Right renal cortex interstitium (tissue), 3 donors: ENCODE results near the gene DEFB131B. TPM values are rescaled to one million over a fixed set of nuclear protein-coding genes. Genes with fewer than 3 reads are reported as not detected.
"Not testable (repeated sequence)": the region's sequence is repeated elsewhere in the genome, so short reads cannot be mapped to it uniquely, and the experiment has no call there.

Experiments used
- DNase-seq, 3 donors: peaks; one replicate each; pipeline ENCODE4 v3.0.0-alpha.2; 2013; ENCODE audit warnings: low read depth in 3 of 3, low spot score in 2 of 3
- polyA plus RNA-seq, 3 donors: library from polyadenylated mRNA; unstranded; fragments of 120-200 nt; gene quantifications; one replicate each; pipeline ENCODE4 v1.2.1, GENCODE V29; 2013; ENCODE audit not compliant: insufficient read length in 3 of 3

The DEFB131B gene
- polyA plus RNA-seq, 3 donors = 1.1 TPM; not detected in 2

DNA sequence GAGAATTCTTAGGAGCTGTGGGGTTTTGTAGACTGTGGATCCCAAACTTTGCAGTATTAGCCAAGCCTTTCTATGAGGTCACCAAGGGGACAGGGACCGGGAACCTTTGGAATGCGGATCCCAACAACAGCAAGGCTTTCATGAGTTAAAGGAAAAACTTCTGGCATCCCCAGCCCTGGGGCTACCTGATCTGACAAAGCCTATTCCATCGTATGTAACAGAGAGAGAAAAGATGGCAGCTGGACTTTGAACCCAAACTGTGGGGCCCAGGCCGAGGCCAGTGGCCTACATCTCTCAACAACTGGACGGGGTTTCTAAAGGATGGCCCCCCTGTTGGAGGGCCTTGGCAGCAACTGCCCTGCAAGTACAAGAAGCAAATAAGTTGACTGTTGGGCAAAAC is 32.5 kb downstream of the DEFB131B start:
- DNase-seq = not testable (repeated sequence)

DNA sequence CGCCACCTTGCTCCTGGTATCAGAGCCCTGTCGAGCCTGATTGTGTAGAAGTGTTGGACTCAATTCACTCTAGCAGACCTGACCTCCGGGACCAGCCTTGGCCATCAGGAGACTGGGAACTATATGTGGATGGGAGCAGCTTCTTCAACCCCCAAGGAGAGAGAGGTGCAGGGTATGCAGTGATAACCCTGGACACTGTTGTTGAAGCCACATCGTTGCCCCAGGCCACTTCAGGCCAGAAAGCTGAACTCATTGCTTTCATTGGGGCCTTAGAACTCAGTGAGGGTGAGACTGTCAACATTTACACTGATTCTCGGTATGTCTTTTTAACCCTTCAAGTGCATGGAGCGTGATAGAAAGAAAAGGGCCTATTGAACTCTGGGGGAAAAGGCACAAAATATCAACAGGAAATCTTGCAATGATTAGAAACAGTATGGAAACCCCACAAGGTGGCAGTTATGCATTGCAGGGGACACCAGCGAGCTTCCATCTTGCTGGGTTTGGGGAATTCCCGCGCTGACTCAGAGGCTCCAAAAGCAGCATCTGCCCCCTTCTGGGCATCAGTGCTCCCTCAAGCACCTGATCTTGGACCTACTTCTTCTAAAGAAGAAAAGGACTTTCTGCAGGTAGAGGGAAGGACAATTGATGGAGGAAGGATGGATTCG is 33.2 kb downstream of the DEFB131B start:
- not testable (repeated sequence) for DNase-seq

DNA sequence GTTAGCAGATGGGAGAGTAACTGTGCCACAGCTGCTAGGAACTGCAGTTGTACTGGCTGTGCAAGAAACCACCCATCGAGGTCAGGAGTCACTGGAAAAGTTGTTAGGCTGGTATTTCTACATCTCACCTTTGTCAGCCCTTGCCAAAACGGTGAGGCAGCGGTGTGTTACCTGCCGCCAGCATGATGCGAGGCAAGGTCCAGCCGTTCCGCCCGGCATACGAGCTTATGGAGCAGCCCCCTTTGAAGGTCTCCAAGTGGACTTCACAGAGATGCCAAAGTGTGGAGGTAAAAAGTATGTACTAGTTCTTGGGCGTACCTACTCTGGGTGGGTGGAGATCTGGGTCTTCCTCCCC is 33.7 kb downstream of the DEFB131B start:
- not testable (repeated sequence) for DNase-seq

DNA sequence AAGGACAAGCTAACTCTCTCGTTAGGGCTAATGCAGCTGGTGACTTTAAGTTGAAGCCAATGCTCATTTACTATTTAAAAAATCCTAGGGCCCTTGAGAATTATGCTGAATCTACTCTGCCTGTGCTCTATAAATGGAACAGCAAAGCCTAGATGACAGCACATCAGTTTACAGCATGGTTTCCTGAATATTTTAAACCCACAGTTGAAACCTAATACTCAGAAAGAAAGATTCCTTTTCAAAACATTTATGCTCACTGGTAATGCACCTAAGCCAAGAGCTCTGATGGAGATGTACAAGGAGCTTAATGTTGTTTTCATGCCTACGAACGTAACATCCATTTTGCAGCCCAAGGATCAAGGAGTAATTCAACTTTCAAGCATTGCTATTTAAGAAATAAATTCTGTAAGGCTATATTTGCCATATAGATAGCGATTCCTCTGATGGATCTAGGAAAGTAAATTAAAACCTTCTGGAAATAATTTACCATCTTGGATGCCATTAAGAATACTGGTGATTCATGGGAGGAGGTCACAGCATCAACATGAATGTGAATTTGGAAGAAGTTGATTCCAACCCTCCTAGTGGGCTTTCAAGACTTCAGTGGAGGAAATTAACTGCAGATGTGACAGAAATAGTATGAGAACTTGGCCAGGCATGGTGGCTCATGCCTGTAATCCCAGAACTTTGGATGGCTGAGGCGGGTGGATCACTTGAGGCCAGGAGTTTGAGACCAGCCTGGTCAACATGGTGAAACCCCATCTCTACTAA is 35.7 kb downstream of the DEFB131B start:
- no peak for DNase-seq

DNA sequence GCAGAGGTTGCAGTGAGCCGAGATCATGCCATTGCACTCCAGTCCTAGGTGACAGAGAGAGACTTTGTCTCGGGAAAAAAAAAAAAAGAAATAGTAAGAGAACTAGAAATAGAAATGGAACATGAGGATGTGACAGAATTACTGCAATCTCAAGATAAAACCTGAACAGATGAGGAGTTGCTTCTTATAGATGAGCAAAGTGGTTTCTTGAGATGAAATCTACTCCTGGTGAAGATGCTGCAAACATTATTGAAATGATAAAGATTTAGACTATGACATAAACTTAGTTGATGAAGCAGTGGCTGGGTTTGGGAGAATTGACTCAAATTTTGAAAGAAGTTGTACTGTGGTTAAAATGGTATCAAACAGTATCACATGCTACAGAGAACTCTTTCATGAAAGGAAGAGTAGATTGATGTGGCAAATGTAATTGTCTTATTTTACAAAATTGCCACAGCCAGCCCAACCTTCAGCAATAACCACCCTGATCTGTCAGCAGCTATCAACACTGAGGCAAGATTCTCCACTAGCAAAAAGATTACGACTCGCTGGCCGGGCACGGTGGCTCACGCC is 36.5 kb downstream of the DEFB131B start:
- DNase-seq = no peak

DNA sequence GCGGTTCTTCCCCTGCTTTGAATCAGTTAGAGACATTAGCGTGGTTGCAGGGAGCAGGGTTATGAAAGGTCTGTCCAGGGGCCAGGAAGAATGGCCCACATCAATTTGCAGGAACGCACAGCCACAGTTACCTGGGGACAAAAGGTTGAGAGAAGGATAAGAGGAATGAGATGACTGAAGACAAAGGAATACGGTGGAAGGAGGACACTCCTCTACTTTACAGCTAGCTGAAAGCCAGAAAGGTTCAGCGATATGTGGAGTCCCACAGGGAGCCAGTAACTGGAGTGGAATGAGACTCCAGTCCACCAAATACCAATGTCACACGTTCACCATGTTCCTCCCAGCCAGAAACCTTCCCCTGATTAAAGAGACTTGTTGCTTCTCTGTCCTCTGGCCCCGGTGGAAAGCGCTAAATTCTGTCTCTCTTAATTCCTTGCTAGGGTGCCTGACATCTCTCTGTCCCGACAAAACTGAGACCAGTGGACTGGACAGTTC is 39.4 kb downstream of the DEFB131B start:
- no peak for DNase-seq

DNA sequence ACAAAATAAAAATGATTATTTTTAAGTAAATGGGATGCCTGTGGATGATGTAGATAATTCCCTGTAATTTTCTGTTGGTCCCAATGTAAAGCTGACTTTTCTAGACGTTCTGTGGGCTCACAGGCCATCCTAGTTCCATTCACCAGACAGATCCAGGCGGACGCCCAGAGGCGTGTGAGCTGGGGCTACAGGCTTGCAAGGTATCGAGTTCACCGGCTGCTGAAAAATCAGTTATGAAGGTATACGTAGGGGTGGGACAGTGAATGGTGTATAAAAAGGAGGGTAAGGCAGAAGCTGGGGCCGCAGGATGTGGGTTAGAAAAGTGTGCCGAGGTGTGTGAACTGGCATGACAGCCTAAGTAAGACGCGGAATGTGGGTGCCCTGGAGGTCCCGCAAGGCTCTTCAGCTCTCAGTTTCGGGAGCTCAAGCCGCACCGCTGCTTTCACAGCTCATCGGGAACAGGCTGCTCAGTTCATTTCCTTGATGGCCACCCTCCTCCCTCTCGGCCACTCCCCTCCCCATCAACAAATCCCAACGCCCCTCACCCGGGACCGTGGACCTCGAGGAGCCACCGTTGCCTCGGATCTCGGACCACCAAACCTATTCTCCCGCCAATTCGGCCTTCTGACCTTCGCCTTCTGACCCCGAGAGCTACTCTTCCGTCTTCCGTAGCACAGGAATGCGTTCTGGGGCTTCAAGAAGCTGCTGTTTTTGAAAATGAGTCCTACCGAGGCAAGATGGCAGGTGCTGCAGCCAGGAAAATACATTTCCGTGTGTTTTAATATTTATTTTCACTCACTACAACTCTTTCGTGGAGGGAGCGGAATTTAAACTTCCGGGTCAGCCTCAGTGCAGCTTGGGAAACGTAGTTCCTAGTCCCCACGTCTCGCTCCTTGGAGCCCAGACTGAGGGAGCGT is 49.8 kb downstream of the DEFB131B start, which contains the start of gene XNDC1N:
TSS of gene XNDC1N (minus strand) at position 775 of the 917 bp plus-strand sequence. CDS start 5,241 bp downstream, outside the sequence.
- DNase-seq = peak in 1 of 3 donors; percentile 25

DNA sequence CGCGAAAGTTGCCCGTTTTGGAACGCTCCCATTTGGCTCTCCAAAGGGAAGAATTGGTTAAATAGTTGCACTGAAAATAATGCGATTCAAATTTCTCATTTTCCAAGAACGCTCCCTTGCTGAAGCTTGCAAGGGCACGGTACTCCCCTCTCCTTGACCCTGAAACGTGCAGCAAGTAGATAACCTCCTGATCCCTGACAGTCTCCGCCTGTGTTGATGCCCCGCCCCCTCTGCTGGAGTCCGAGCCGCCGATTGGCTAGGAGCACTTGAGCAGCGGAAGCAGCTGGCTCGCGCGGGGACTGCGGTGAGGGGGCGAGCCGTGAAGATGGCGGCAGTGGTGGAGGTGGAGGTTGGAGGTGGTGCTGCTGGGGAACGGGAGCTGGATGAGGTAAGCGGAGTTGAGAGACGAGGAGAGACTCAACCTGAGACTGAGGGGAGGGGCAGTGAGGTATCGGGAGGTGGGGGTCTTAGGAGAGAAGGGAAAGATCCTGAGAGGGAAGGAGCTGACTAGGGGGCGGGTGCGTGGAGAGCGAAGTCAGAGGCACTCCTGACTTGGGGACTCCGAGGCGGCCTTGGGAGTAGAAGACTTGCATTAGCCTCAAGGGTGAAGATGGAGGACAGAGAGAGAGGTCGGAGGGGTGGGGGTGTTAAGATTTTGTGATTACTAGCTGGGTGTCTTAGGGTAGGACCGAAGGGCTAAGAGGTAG is 50.6 kb downstream of the DEFB131B start, which contains the start of gene RNF121:
TSS of gene RNF121 (plus strand) at position 310 of the 707 bp plus-strand sequence. CDS start at position 326, 16 bp downstream.
- peak; percentile 96 to 99 (median 97) for DNase-seq

DNA sequence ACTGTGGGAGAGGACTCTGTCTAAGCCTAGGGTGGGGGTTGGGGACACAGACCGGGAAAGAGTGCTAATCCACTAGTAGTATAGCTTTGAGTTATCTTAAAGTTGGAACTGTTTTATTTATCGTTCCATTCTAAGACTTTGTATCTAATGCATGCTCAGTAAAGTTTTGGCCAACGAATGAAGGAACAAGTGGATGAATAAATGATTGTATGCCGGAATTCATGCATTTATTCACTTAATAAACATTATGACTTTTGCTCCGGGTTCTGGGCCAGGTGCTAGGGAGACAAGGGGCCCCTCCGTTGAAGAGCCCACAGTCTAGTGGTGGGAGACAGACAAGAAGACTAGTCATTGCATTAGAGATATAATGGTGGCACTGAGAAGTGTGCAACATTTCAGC is 51.2 kb downstream of the DEFB131B start:
- DNase-seq = no peak

DNA sequence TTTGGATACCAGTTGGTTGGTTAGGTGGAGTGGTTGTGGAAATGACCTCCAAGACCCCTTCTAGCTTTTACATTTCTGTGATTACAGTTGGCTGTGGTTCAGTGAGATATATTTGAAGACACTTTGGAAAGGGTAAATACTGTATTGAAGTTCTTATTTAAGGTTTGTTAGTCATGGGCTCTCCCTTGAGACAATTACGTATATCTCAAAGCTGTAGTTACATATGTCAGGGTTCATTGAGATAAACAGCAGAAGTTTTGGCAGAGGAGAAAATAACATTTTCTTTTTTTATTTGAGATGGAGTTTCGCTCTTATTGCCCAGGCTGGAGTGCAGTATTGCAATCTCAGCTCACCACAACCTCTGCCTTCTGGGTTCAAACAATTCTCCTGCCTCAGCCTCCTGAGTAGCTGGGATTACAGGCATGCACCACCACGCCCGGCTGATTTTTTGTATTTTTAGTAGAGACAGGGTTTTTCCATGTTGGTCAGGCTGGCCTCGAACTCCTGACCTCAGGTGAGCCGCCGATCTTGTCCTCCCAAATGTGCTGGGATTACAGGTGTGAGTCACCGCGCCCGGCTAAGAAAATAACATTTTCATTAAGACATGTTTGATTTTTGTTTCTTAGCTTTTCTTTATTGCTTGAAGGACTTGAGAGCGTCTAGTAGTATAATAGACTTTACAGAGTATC is 52.4 kb downstream of the DEFB131B start:
- DNase-seq = no peak

DNA sequence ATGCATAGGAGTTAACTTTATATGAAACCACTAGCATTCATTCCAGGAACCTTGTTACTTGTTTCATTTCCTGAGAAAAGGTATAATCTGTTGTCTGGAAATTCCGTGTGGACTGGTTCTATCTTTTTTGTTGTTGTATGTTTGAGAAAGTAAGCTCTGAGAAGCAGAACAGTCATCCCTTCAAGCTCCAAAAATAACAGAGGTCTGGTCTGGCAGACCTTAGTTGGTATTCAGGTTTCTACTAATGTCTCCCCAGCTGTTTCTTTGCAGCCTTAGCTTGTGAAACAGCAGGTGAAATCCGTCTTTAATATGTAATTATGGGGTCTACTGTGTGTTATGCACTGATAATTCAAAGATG is 53.0 kb downstream of the DEFB131B start:
- no peak for DNase-seq

DNA sequence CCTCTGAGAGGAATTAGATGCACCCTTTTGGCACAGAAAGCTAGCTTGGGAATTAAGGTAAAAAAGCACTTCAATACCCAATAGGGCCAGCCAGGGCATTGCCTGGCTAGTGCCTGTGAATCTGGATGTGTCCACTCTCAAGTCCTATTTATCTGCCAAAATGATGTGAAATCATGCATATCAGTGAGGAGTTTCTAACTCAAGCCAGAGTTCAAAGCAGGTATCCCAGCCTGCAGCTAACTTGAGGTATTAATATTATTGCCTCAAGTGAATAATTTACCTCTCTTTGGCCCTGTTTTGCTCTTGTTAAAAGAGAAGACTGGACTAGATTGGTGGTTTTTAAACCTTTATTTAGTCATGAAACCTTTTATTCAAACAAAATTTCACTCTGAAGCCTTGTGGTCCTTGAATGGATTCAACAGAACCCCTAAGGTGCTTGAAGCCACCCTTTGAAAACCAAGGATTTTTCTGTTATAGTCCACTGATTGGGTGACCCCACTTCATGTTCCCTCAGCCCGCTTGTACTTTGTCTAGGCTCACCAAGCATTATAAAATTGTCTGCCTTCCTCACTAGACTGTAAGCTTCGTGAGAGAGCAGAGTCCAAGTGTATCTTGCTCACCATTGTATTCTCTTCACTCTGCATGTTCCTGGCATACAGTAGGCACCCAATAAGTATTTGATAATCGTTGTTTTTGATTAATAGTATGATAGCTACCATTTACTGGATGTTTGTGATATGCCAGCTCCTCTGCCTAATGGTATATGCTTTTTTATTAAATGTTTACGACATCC is 55.1 kb downstream of the DEFB131B start:
- no peak for DNase-seq

Other genes starting within 250 kb of the DEFB131B start
- gene DEFB108B, start 45.3 kb upstream of the DEFB131B start, polyA plus RNA-seq = not detected
- gene XNDC1N, start 50.1 kb downstream of the DEFB131B start, polyA plus RNA-seq = 1 to 10 TPM; 5.6 to 8.1 (median 6.2) TPM
- gene RNF121, start 50.6 kb downstream of the DEFB131B start, polyA plus RNA-seq = 10 to 100 TPM; 46.4 to 46.8 (median 46.4) TPM
- 1 to 10 TPM; 5.7 to 9.0 (median 6.2) TPM for gene IL18BP, start 120.5 kb downstream of the DEFB131B start, polyA plus RNA-seq
- 100 to 1,000 TPM; 234 to 252 (median 235) TPM for gene NUMA1, start 202.1 kb downstream of the DEFB131B start, polyA plus RNA-seq
- 10 to 100 TPM; 23.5 to 25.7 (median 25.3) TPM for gene LRRC51, start 202.4 kb downstream of the DEFB131B start, polyA plus RNA-seq
- gene LAMTOR1, start 224.8 kb downstream of the DEFB131B start, polyA plus RNA-seq = 100 to 1,000 TPM; 108 to 125 (median 118) TPM
- not detected for gene TOMT, start 227.5 kb downstream of the DEFB131B start, polyA plus RNA-seq
- gene ANAPC15, start 234.2 kb downstream of the DEFB131B start, polyA plus RNA-seq = 10 to 100 TPM; 60.8 to 67.2 (median 64.1) TPM